Neutrophil (primary cell): ENCODE results near the gene ZNF593OS.

Source experiments
- H3K27ac ChIP-seq: fragments of 200-600 bp; sonication (generic); 2 replicates; pipeline ENCODE4 v1.5.1; 2016; ENCODE audit warnings: mild to moderate bottlenecking, moderate library complexity
- H3K27me3 ChIP-seq: fragments of 200-600 bp; sonication (generic); 2 replicates; pipeline ENCODE4 v1.6.0; 2016; ENCODE audit warnings: mild to moderate bottlenecking
- H3K36me3 ChIP-seq: fragments of 200-600 bp; sonication (generic); 2 replicates; pipeline ENCODE4 v1.5.1; 2017
- H3K4me1 ChIP-seq, 2 experiments: fragments of 200-600 bp in 1 of 2; sonication (generic) in 1 of 2; 1 replicate in 1 of 2; 2 replicates in 1 of 2; pipeline versions ENCODE4 v1.5.1 to v1.6.1; 2013 to 2016; ENCODE audit warnings: low read depth in 1 of 2, low read length in 1 of 2, mild to moderate bottlenecking in 1 of 2, moderate library complexity in 1 of 2; ENCODE audit not compliant: control insufficient read depth in 1 of 2, insufficient read depth in 1 of 2
- H3K4me3 ChIP-seq, 2 experiments: fragments of 200-600 bp in 1 of 2; sonication (generic) in 1 of 2; 1 replicate in 1 of 2; 2 replicates in 1 of 2; pipeline ENCODE4 v1.5.1; 2013 to 2016; ENCODE audit warnings: low read depth in 1 of 2, low read length in 1 of 2, mild to moderate bottlenecking in 1 of 2, moderate library complexity in 1 of 2
- H3K9me3 ChIP-seq: fragments of 200-600 bp; sonication (generic); 2 replicates; pipeline ENCODE4 v1.5.1; 2016
- TF ChIP-seq, protein P1 (sequence below): fragments of 200-600 bp; sonication (generic); IDR thresholded peaks from 2 replicates; pipeline ENCODE4 v1.5.1; 2016; ENCODE audit warnings: antibody characterized with exemption

Gene ZNF593OS

GRCh38 chr1:26213335-26213905 is 41.8 kb upstream of the ZNF593OS start:
- Histone ChIP-seq H3K4me1 (no peaks in the 10 kb centered on the region), H3K9me3 (no peaks in the 10 kb centered on the region), H3K27me3 (no peaks in the 10 kb centered on the region), H3K36me3 (no peaks in the 10 kb centered on the region), H3K4me3 (no peak overlapping the region), H3K27ac (no peak overlapping the region)
- TF ChIP-seq, protein P1, sequence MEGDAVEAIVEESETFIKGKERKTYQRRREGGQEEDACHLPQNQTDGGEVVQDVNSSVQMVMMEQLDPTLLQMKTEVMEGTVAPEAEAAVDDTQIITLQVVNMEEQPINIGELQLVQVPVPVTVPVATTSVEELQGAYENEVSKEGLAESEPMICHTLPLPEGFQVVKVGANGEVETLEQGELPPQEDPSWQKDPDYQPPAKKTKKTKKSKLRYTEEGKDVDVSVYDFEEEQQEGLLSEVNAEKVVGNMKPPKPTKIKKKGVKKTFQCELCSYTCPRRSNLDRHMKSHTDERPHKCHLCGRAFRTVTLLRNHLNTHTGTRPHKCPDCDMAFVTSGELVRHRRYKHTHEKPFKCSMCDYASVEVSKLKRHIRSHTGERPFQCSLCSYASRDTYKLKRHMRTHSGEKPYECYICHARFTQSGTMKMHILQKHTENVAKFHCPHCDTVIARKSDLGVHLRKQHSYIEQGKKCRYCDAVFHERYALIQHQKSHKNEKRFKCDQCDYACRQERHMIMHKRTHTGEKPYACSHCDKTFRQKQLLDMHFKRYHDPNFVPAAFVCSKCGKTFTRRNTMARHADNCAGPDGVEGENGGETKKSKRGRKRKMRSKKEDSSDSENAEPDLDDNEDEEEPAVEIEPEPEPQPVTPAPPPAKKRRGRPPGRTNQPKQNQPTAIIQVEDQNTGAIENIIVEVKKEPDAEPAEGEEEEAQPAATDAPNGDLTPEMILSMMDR = no peak

DNA sequence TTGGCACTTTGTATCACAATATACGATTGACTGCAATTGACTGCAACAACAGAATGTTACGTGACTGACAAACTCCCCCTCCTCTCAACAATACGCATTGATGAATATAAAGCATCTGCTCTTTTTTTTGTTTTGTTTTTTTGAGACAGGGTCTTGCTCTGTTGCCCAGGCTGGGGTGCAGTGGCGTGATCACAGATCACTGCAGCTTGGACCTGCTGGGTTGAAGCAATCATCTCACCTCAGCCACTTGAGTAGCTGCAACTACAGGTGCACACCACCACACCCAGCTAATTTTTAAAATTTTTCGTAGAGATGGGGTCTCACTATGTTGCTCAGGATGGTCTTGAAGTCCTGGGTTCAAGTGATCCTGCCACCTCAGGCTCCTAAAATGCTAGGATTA is 41.1 kb upstream of the ZNF593OS start:
- TF ChIP-seq, protein P1 = no peak

DNA sequence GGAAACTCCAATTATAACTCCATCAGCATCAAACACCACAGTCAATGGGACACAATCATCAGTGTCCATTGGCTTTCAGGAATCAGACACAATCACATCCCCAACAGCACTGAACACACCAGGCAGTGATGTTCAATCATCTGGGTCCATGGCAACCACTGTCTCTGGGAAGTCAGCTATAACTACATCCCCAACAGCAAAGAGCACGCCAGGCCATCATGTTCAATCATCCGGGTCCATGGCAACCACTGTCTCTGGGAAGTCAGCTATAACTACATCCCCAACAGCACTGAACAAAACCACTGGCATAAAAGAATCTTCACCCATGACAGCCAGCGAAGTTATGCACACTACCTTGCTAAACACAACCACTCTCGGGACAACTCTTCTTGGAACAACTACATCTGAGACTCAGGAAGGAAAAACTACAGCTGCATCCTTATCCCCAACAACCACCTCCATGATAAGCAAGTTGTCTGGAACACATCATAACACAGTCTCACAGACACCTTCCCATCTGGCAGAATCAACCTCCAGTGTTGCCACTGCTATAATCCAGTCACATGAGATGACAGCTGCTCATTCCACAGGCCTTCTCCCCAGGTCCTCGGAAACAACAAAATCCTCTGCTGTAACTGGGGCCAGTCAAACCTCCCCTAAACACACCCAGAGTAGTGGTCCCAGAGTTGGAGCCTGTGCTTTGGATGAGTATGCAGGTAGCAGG is 38.7 kb upstream of the ZNF593OS start:
- H3K27ac ChIP-seq = no peak overlapping the region
- no peaks in the 10 kb centered on the region for H3K4me1 ChIP-seq
- no peak overlapping the region for H3K4me3 ChIP-seq
- TF ChIP-seq, protein P1 = no peak
- H3K27me3 ChIP-seq = no peaks in the 10 kb centered on the region
- no peaks in the 10 kb centered on the region for H3K36me3 ChIP-seq
- no peaks in the 10 kb centered on the region for H3K9me3 ChIP-seq

More for the DNA sequence above, 41.1 kb upstream of the ZNF593OS start:
- Histone ChIP-seq H3K27ac (no peak overlapping the region), H3K36me3 (no peaks in the 10 kb centered on the region), H3K4me3 (no peak overlapping the region), H3K9me3 (no peaks in the 10 kb centered on the region), H3K27me3 (no peaks in the 10 kb centered on the region), H3K4me1 (no peaks in the 10 kb centered on the region)

- TF ChIP-seq, protein P1 = no peak
- Histone ChIP-seq H3K4me3 (no peak overlapping the region), H3K27me3 (no peaks in the 10 kb centered on the region), H3K9me3 (no peaks in the 10 kb centered on the region), H3K36me3 (no peaks in the 10 kb centered on the region), H3K27ac (no peak overlapping the region), H3K4me1 (peaks cover 0 to 3% of the 10 kb centered on the region in 2 experiments)
These were observed 32.1 kb upstream of the ZNF593OS start for GRCh38 chr1:26203642-26204318.

DNA sequence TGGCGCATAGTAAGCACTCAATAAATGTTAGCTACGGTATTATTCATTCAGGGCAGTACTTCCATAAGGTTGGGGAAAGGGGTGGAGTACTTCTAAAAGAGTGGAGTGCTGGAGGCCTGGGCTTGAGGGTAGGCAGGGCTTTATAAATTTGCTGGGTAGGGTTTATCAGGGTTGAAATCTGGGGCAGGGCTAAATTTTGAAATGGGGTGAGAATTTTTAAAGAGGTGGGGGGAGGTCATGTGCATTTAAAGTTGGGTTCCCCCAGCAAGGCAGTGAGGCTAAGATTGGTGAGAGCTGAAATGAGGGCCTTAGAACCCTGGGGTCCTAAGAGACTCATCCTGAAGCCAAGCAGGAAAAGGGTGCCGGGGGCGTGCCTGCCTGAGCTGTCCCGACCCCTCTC is 28.8 kb upstream of the ZNF593OS start:
- Histone ChIP-seq H3K9me3 (no peaks in the 10 kb centered on the region), H3K4me1 (peaks cover 0 to 3% of the 10 kb centered on the region in 2 experiments), H3K36me3 (no peaks in the 10 kb centered on the region), H3K27ac (no peak overlapping the region), H3K4me3 (no peak overlapping the region), H3K27me3 (no peaks in the 10 kb centered on the region)
- TF ChIP-seq, protein P1 = no peak
